ENCODE data around the gene OGFR. TPM values are rescaled to one million over a fixed set of nuclear protein-coding genes. Genes with fewer than 3 reads are reported as not detected.

Gene OGFR
- total RNA-seq, 6 experiments from 2014 or later = 40.7 to 48.1 (median 47.0) TPM

GRCh38 chr20:62775206-62775605 lies 29.4 kb upstream of the OGFR start:
- no peak for ATAC-seq

GRCh38 chr20:62776035-62776691 lies 28.5 kb upstream of the OGFR start:
- peak in 1 of 4 donors; percentile 2 for ATAC-seq
- intact Hi-C loops (cut with DNase I) = no loop called here
- H3K9me3 ChIP-seq = no peaks in the 10 kb centered on the region
- H3K27me3 ChIP-seq = no peaks in the 10 kb centered on the region
- H3K4me1 ChIP-seq = peaks cover 0 to 40% (median 14%) of the 10 kb centered on the region in 4 donors
- no peaks in the 10 kb centered on the region for H3K36me3 ChIP-seq
- WGBS (ENCODE audit: insufficient coverage, low coverage, low lambda C conversion rate, missing lambda C conversion rate) = 75% methylated on average over 7 of the region's 24 CpGs
- TF ChIP-seq, protein P1, sequence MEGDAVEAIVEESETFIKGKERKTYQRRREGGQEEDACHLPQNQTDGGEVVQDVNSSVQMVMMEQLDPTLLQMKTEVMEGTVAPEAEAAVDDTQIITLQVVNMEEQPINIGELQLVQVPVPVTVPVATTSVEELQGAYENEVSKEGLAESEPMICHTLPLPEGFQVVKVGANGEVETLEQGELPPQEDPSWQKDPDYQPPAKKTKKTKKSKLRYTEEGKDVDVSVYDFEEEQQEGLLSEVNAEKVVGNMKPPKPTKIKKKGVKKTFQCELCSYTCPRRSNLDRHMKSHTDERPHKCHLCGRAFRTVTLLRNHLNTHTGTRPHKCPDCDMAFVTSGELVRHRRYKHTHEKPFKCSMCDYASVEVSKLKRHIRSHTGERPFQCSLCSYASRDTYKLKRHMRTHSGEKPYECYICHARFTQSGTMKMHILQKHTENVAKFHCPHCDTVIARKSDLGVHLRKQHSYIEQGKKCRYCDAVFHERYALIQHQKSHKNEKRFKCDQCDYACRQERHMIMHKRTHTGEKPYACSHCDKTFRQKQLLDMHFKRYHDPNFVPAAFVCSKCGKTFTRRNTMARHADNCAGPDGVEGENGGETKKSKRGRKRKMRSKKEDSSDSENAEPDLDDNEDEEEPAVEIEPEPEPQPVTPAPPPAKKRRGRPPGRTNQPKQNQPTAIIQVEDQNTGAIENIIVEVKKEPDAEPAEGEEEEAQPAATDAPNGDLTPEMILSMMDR (IDR thresholded peaks at IDR 0.05) = no peak
- TF ChIP-seq POLR2A (IDR thresholded peaks at IDR 0.05) = no peak
- H3K27ac ChIP-seq = peak overlapping the region in 2 of 3 donors; percentile 73 to 91
- DNase-seq = no peak
- peak overlapping the region in 2 of 3 donors; percentile 42 to 48 for H3K4me3 ChIP-seq

More at GRCh38 chr20:62775206-62775605, 29.4 kb upstream of the OGFR start:
- H3K4me1 ChIP-seq = peaks cover 0 to 43% (median 14%) of the 10 kb centered on the region in 4 donors
- no peak for DNase-seq
- H3K27me3 ChIP-seq = no peaks in the 10 kb centered on the region
- H3K36me3 ChIP-seq = no peaks in the 10 kb centered on the region
- H3K4me3 ChIP-seq = no peak overlapping the region
- H3K9me3 ChIP-seq = no peaks in the 10 kb centered on the region
- 95% methylated on average over 4 of the region's 9 CpGs for WGBS (ENCODE audit: insufficient coverage, low coverage, low lambda C conversion rate, missing lambda C conversion rate)
- no peak overlapping the region for H3K27ac ChIP-seq
- intact Hi-C loops (cut with DNase I) = no loop called here
- TF ChIP-seq, protein P1 (IDR thresholded peaks at IDR 0.05) = no peak
- TF ChIP-seq POLR2A (IDR thresholded peaks at IDR 0.05) = no peak

DNA sequence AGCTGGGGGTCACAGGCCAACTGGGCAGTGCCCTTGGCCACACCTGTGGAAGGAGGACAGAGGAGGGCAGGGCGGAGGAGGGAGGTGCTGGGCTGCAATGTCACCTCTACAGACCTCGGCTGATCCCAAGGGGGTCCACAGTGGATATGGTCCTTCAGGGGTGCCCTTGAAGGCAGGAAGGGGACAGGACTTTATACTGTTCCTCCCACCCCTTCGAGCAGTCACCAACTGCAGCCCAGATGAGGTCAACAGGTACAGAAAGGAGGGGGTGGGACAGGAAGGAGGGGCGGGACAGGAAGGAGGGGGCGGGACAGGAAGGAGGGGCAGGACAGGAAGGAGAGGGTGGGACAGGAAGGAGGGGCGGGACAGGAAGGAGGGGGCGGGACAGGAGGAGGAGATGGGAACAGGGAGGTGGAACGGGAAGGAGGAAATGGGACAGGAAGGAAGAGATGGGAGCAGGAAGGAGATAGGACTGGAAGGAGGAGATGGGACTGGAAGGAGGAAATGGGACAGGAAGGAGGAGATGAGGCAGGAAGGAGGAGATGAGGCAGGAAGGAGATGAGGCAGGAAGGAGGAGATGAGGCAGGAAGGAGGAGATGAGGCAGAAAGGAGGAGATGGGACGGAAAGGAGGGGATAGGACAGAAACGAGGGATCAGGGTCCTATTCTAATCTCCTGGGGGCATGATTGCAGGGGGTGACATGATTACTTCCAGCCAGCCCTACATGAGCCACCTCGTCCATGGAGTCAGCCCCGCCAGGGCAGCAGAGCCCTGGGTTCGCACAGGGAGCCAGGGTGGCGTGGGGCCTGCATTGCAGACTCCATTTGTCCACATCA lies 27.7 kb upstream of the OGFR start:
- intact Hi-C loops (cut with DNase I) = no loop called here
- Histone ChIP-seq H3K27me3 (no peaks in the 10 kb centered on the region), H3K27ac (peak overlapping the region in 2 of 3 donors; percentile 73 to 91), H3K4me1 (peaks cover 0 to 32% (median 12%) of the 10 kb centered on the region in 4 donors), H3K36me3 (no peaks in the 10 kb centered on the region), H3K9me3 (no peaks in the 10 kb centered on the region), H3K4me3 (peak overlapping the region in 2 of 3 donors; percentile 42 to 48)
- ATAC-seq (peak; percentile 43 to 72 (median 62)), DNase-seq (peak in 2 of 3 donors; percentile 56 to 82)
- peak; percentile 76 for TF ChIP-seq POLR2A (IDR thresholded peaks at IDR 0.05)
- TF ChIP-seq, protein P1 (IDR thresholded peaks at IDR 0.05) = no peak
- WGBS (ENCODE audit: insufficient coverage, low coverage, low lambda C conversion rate, missing lambda C conversion rate) = 24% methylated on average over 9 of the region's 14 CpGs

DNA sequence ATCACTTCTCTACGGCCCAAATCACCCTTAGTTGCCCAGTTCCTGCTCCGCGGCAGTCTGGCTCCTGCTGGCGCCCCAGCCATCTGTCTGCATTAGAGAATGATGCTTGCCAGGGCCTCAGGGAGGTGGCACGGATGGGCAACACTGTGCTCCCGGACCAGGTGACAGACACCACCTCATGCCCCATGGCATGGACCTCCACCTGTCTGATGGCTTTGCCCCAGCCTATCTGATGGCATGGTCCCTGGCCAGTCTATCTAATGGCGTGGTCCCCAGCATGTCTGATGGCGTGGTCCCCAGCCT lies 27.2 kb upstream of the OGFR start:
- H3K4me3 ChIP-seq = no peak overlapping the region
- H3K27ac ChIP-seq = no peak overlapping the region
- H3K36me3 ChIP-seq = no peaks in the 10 kb centered on the region
- peaks cover 0 to 26% (median 9%) of the 10 kb centered on the region in 4 donors for H3K4me1 ChIP-seq
- no peaks in the 10 kb centered on the region for H3K9me3 ChIP-seq
- H3K27me3 ChIP-seq = no peaks in the 10 kb centered on the region
- DNase-seq (no peak), ATAC-seq (no peak)
- no CpG with 5 or more reads among the region's 8 CpGs for WGBS (ENCODE audit: insufficient coverage, low coverage, low lambda C conversion rate, missing lambda C conversion rate)
- TF ChIP-seq POLR2A (IDR thresholded peaks at IDR 0.05) = no peak
- TF ChIP-seq, protein P1 (IDR thresholded peaks at IDR 0.05) = no peak
- intact Hi-C loops (cut with DNase I) = no loop called here
